A549 (cell line): ENCODE results near the gene XKR7.

Experiments used
- TF ChIP-seq, protein P1 (sequence below): fragments of 250-450 bp; sonication (Bioruptor Pico); IDR thresholded peaks from 2 replicates; pipeline ENCODE4 v1.5.0; 2021; ENCODE audit warnings: mild to moderate bottlenecking, moderate library complexity, borderline replicate concordance
- TF ChIP-seq, protein P2 (sequence below): IDR thresholded peaks from 2 replicates; pipeline ENCODE4 v1.6.1; 2012

DNA sequence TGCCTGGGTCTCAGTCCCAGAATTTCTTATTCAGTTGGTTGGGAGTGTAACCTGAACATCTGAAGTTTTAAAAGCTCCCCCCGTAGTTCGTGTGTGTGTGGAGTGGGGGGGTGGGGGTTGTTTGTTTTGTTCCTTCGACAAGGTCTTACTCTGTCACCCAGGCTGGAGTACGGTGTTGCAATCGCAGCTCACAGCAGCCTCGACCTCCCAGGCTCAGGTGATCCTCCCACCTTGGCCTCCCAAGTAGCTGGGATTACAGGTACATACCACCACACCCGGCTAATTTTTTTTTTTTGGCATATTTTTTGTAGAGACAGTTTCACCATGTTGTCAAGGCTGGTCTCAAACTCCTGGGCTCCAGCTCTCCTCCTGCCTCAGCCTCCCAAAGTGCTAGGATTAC lies 45.4 kb downstream of the XKR7 start:
- TF ChIP-seq, protein P1, sequence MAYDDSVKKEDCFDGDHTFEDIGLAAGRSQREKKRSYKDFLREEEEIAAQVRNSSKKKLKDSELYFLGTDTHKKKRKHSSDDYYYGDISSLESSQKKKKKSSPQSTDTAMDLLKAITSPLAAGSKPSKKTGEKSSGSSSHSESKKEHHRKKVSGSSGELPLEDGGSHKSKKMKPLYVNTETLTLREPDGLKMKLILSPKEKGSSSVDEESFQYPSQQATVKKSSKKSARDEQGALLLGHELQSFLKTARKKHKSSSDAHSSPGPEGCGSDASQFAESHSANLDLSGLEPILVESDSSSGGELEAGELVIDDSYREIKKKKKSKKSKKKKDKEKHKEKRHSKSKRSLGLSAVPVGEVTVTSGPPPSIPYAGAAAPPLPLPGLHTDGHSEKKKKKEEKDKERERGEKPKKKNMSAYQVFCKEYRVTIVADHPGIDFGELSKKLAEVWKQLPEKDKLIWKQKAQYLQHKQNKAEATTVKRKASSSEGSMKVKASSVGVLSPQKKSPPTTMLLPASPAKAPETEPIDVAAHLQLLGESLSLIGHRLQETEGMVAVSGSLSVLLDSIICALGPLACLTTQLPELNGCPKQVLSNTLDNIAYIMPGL: no peak
- TF ChIP-seq, protein P2, sequence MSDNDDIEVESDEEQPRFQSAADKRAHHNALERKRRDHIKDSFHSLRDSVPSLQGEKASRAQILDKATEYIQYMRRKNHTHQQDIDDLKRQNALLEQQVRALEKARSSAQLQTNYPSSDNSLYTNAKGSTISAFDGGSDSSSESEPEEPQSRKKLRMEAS: no peak
